ENCODE results near the gene GJD3. TPM values are rescaled to one million over a fixed set of nuclear protein-coding genes. Genes with fewer than 3 reads are reported as not detected.

The GJD3 gene
- total and polyA plus RNA-seq, 2 of the 4 experiments (the other 2 are of a cell fraction), result 0.10 TPM; not detected in 1

DNA sequence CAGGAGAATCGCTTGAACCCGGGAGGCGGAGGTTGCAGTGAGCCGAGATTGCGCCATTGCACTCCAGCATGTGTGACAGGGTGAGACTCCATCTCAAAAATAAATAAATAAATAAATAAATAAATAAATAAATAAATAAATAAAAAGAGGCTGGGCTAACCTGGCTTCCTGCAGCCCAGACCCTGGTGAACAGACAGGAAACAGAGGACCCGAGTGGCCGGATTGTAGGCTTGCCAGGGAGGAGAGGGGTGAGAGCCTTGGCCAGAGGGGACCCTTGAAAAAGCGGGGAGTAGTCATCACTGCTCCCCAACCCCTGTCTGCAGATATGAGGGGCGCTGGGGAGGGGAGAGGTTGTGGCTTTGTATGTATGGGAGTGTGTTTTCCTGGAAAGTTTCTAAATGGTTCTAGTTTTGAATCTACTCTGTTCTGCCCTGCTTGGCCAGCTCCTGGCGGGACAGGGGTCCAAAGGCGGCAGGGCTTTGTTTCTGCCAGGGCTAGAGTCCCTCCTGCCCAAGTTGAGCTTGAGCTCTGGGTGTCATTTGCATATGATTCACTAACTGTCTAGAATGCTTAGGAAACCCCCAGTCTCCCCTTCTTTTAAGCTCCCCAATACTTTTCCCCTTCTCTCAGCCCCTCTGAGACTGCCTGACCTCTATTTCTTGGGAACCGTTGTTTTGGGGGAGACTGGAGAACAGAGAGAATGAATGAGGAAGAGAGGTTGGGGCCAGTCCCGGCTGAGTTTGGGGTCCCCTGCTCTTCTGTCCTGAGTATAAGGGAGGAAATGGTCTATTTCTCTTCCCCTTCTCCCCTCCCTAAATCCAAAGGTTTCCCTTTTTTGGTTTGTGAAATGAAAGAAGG lies 39.2 kb downstream of the GJD3 start:
- ChIA-PET CTCF (interaction anchor here (1.1 kb wide), 1 partner anchor 72 kb away, joined by 3 read pairs; no protein-coding TSS in a partner anchor), POLR2A (ENCODE audit: unreplicated experiment) (no interaction called here)
- Histone ChIP-seq H4K20me1 (ENCODE audit: insufficient read depth, low read length) (peaks cover 61% of the 10 kb centered on the region), H2AFZ (replicated peaks; ENCODE audit: low read length, poor library complexity) (no peak overlapping the region), H3K4me1 (ENCODE audit: control insufficient read depth, insufficient read depth, low read length) (peaks cover 57% of the 10 kb centered on the region), H3K36me3 (ENCODE audit: control insufficient read depth, insufficient read depth, low read length) (no peaks in the 10 kb centered on the region), H3K9me1 (ENCODE audit: insufficient read depth, low read length) (peaks cover 37% of the 10 kb centered on the region), H2BK20ac (ENCODE audit: low read depth, low read length) (no peak overlapping the region), H4K8ac (ENCODE audit: low read depth in 2 of 2, low read length in 2 of 2) (no peak overlapping the region), H3K79me1 (ENCODE audit: low read depth in 1 of 2, low read length in 2 of 2) (peaks cover 15 to 95% of the 10 kb centered on the region in 2 experiments), H3K14ac (replicated peaks; ENCODE audit: low read depth, low read length) (no peak overlapping the region), H2BK5ac (ENCODE audit: low read depth, low read length, poor library complexity, severe bottlenecking) (no peak overlapping the region), H4K5ac (ENCODE audit: low read depth, low read length) (no peak overlapping the region), H2BK120ac (ENCODE audit: low read depth, low read length) (no peak overlapping the region), H3K27ac (ENCODE audit: insufficient read depth, low read length) (no peak overlapping the region), H4K91ac (ENCODE audit: insufficient read depth, low read depth, low read length) (no peak overlapping the region; the same call in 1 of the 2 replicates), H2AK5ac (ENCODE audit: low read depth, low read length) (no peak overlapping the region), H3K18ac (ENCODE audit: low read depth, low read length) (no peak overlapping the region), H2AK9ac (replicated peaks; ENCODE audit: low read depth, low read length, poor library complexity) (no peak overlapping the region), H3K9ac (ENCODE audit: low read depth, low read length) (no peak overlapping the region), H3K4ac (ENCODE audit: low read depth, low read length) (no peak overlapping the region), H2BK15ac (ENCODE audit: low read depth, low read length) (no peak overlapping the region), H3K4me3 (ENCODE audit: insufficient read depth, low read depth, low read length) (no peak overlapping the region), H3K9me3 (ENCODE audit: control insufficient read depth, insufficient read depth, low read length) (no peaks in the 10 kb centered on the region), H3K27me3 (ENCODE audit: control insufficient read depth, insufficient read depth, low read length) (no peaks in the 10 kb centered on the region), H3K23ac (ENCODE audit: low read depth, low read length) (no peak overlapping the region), H3K4me2 (ENCODE audit: low read depth, low read length) (no peak overlapping the region), H3K56ac (ENCODE audit: extremely low read depth, insufficient read depth, low read length) (no peak overlapping the region)
- WGBS, 2 experiments (ENCODE audit: extremely low coverage in 2 of 2, insufficient read length in 1 of 2), result 100% methylated on average over 3 of the region's 13 CpGs; no CpG with 5 or more reads in 1 of the 2 experiments
- dilution Hi-C loops (cut with HindIII; ENCODE audit: low sequenced_read_pairs, unreplicated experiment), result no loop called here
- BruUV-seq (replicated peaks), result no TSS peak
- no peak for ATAC-seq (ENCODE audit: low read depth)
- in situ Hi-C loops (cut with MboI; ENCODE audit: low sequenced_read_pairs), result no loop called here
- intact Hi-C loops (cut with micrococcal nuclease), result no loop called here
- TF ChIP-seq SMC3 (IDR thresholded peaks at IDR 0.05; ENCODE audit: low read depth, low read length), result no peak
- no peak for TF ChIP-seq CHD1 (IDR thresholded peaks at IDR 0.05; ENCODE audit: low read depth, low read length)
- DNase-seq, result no peak
